ENCODE data around the gene ZGRF1. TPM values are rescaled to one million over a fixed set of nuclear protein-coding genes. Genes with fewer than 3 reads are reported as not detected.
"Not testable (repeated sequence)": the region's sequence is repeated elsewhere in the genome, so short reads cannot be mapped to it uniquely, and the experiment has no call there.

Gene ZGRF1
- total RNA-seq, 1 experiment from 2014 or later = 6.9 TPM

GRCh38 chr4:112492321-112492720 lies 144.4 kb downstream of the ZGRF1 start:
- TF ChIP-seq CTCF (IDR thresholded peaks at IDR 0.05; ENCODE audit: unreplicated experiment) = no peak
- Mint-ChIP-seq H3K4me1 (ENCODE audit: insufficient read depth, unreplicated experiment) (no peaks in the 10 kb centered on the region), H3K27me3 (ENCODE audit: insufficient read depth, unreplicated experiment) (no peaks in the 10 kb centered on the region), H3K36me3 (ENCODE audit: insufficient read depth, unreplicated experiment) (no peaks in the 10 kb centered on the region), H3K9me3 (ENCODE audit: unreplicated experiment) (peaks cover 22% of the 10 kb centered on the region), H3K27ac (ENCODE audit: low read depth, unreplicated experiment) (no peak overlapping the region), H3K4me3 (ENCODE audit: unreplicated experiment) (no peak overlapping the region)
- ChIA-PET CTCF (no interaction called here), POLR2A (no interaction called here)
- BruUV-seq (replicated peaks) = no TSS peak
- intact Hi-C loops (cut with micrococcal nuclease) = loop anchor here (1.0 kb wide), 1 partner anchor 23 kb away; no protein-coding TSS in a partner anchor
- no peak for DNase-seq (ENCODE audit: unreplicated experiment)

- H3K27ac Mint-ChIP-seq (ENCODE audit: low read depth, unreplicated experiment); CTCF ChIA-PET; intact Hi-C loops (cut with micrococcal nuclease); H3K27me3 Mint-ChIP-seq (ENCODE audit: insufficient read depth, unreplicated experiment); H3K36me3 Mint-ChIP-seq (ENCODE audit: insufficient read depth, unreplicated experiment); H3K4me3 Mint-ChIP-seq (ENCODE audit: unreplicated experiment); POLR2A ChIA-PET; BruUV-seq (replicated peaks); DNase-seq (ENCODE audit: unreplicated experiment); H3K4me1 Mint-ChIP-seq (ENCODE audit: insufficient read depth, unreplicated experiment): not testable (repeated sequence)
- H3K9me3 Mint-ChIP-seq (ENCODE audit: unreplicated experiment) = peaks cover 22% of the 10 kb centered on the region
Observed at GRCh38 chr4:112490808-112491207, 145.9 kb downstream of the ZGRF1 start.

Small RNA genes lying within 50 kb of the gene (microRNA-seq; reads per million reads assigned to microRNA genes)
- gene MIR302A = 7.0 reads per million, percentile 42 among the genes with 10 or more reads in this experiment
- 8.5 reads per million, percentile 45 among the genes with 10 or more reads in this experiment for gene MIR302B
- gene MIR302C = 1.3 reads per million, percentile 3 among the genes with 10 or more reads in this experiment
- 4.8 reads per million, percentile 34 among the genes with 10 or more reads in this experiment for gene MIR302D
- not detected for gene MIR367

Other genes starting within 250 kb of the ZGRF1 start
- not detected in 2 replicates for gene NEUROG2, start 120.7 kb downstream of the ZGRF1 start, total RNA-seq (2022)
- gene LARP7, start 234 bp upstream of the ZGRF1 start, total RNA-seq (2022) = 33.8 and 36.3 TPM in 2 replicates